A673 (cell line): ENCODE data around the gene FHIP2A.

Source experiments
- CTCF ChIP-seq: fragments of 300-800, 200-600 bp; sonication (generic); conservative IDR thresholded peaks from 2 replicates; pipeline ENCODE4 v1.5.1; 2017; ENCODE audit warnings: low read depth, mild to moderate bottlenecking, antibody characterized with exemption, low read length, moderate library complexity, mixed read lengths
- EZH2 ChIP-seq: fragments of 200-600 bp; sonication (generic); IDR thresholded peaks from 2 replicates; pipeline ENCODE4 v1.6.1; 2017; ENCODE audit warnings: borderline replicate concordance, low read depth, mild to moderate bottlenecking, mixed read lengths, antibody characterized with exemption, low read length; ENCODE audit not compliant: poor library complexity, severe bottlenecking

GRCh38 chr10:114870486-114870885 is 48.9 kb downstream of the FHIP2A start:
- TF ChIP-seq CTCF (no peak), EZH2 (no peak)
